Upper lobe of right lung (tissue), 1 donor: Measurements from ENCODE around the gene PMEPA1. TPM values are rescaled to one million over a fixed set of nuclear protein-coding genes. Genes with fewer than 3 reads are reported as not detected.

ENCODE experiments used
- ATAC-seq: fragments of 200-7000 bp; cut with Tn5 transposase; one replicate; pipeline ENCODE4 v1.9.1; 2020; ENCODE audit warnings: mild to moderate bottlenecking, moderate library complexity
- DNase-seq: peaks from one replicate; pipeline ENCODE4 v3.0.0-alpha.2; 2020
- H3K27ac ChIP-seq: fragments of 200-600 bp; one replicate; pipeline ENCODE4 v1.8.0; 2022
- H3K27me3 ChIP-seq: fragments of 200-600 bp; one replicate; pipeline ENCODE4 v1.8.0; 2022; ENCODE audit warnings: mild to moderate bottlenecking
- H3K36me3 ChIP-seq: fragments of 200-600 bp; one replicate; pipeline ENCODE4 v1.8.0; 2022
- H3K4me1 ChIP-seq: fragments of 200-600 bp; one replicate; pipeline ENCODE4 v1.8.0; 2022
- H3K4me3 ChIP-seq: fragments of 200-600 bp; one replicate; pipeline ENCODE4 v1.8.0; 2022; ENCODE audit warnings: mild to moderate bottlenecking
- H3K9me3 ChIP-seq: fragments of 200-600 bp; one replicate; pipeline ENCODE4 v1.8.0; 2022
- intact Hi-C: fragments of 100-400 bp; cut with DNase I; formaldehyde crosslinking; loops from one replicate; pipeline ENCODE4 v1.11.0; 2022
- total RNA-seq: library from RNA; stranded (reverse); fragmentation: NEBNext Ultra II Directional; extraction: Animal tissue kit (Norgen Biotek cat#: 25700); gene quantifications from one replicate; pipeline ENCODE4 v1.2.1, GENCODE V29; 2021
- TF ChIP-seq, protein P1 (sequence below): fragments of 200-600 bp; IDR thresholded peaks from one replicate; pipeline ENCODE4 v1.8.0; 2022; ENCODE audit warnings: antibody characterized with exemption
- donor health status: DM: no; HTN: yes; CAD: no; lungs with severe emphysema.

Gene PMEPA1
- total RNA-seq, 1 donor from 2014 or later = 49.1 TPM

GRCh38 chr20:57615445-57615811 lies 94.4 kb downstream of the PMEPA1 start:
- Histone ChIP-seq H3K9me3 (no peaks in the 10 kb centered on the region), H3K27ac (no peak overlapping the region), H3K4me1 (peaks cover 5% of the 10 kb centered on the region), H3K27me3 (no peaks in the 10 kb centered on the region), H3K4me3 (no peak overlapping the region), H3K36me3 (no peaks in the 10 kb centered on the region)
- DNase-seq (no peak), ATAC-seq (no peak)
- intact Hi-C loops = no loop called here
- TF ChIP-seq, protein P1, sequence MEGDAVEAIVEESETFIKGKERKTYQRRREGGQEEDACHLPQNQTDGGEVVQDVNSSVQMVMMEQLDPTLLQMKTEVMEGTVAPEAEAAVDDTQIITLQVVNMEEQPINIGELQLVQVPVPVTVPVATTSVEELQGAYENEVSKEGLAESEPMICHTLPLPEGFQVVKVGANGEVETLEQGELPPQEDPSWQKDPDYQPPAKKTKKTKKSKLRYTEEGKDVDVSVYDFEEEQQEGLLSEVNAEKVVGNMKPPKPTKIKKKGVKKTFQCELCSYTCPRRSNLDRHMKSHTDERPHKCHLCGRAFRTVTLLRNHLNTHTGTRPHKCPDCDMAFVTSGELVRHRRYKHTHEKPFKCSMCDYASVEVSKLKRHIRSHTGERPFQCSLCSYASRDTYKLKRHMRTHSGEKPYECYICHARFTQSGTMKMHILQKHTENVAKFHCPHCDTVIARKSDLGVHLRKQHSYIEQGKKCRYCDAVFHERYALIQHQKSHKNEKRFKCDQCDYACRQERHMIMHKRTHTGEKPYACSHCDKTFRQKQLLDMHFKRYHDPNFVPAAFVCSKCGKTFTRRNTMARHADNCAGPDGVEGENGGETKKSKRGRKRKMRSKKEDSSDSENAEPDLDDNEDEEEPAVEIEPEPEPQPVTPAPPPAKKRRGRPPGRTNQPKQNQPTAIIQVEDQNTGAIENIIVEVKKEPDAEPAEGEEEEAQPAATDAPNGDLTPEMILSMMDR = no peak

GRCh38 chr20:57614490-57615444 lies 95.0 kb downstream of the PMEPA1 start:
- Histone ChIP-seq H3K27me3 (no peaks in the 10 kb centered on the region), H3K36me3 (no peaks in the 10 kb centered on the region), H3K9me3 (no peaks in the 10 kb centered on the region), H3K27ac (no peak overlapping the region), H3K4me1 (peaks cover 4% of the 10 kb centered on the region), H3K4me3 (no peak overlapping the region)
- TF ChIP-seq, protein P1 = no peak
- intact Hi-C loops = no loop called here
- DNase-seq (no peak), ATAC-seq (no peak)

DNA sequence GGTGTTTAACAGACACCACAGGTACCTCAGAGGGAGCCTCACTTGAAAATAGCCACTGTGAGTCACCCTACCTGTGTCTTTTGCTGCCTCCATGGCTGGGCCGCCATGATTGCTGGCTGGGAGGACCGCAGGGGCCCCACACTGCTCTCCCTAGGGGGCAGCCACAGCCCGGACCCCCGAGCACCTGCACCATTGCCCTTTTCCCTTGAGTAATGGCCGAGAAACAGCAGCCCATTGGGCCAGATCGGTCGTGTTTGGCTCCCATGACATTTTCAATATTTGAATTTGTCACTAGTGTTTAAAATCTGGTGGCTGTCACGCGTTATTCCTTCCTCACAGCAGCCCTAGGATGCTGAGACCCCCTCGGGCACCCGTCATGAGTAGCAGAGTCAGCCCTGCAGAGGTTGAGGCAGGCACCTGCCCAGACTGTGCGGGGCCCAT lies 96.3 kb downstream of the PMEPA1 start:
- TF ChIP-seq, protein P1 = no peak
- Histone ChIP-seq H3K27ac (no peak overlapping the region), H3K4me3 (no peak overlapping the region), H3K4me1 (peaks cover 4% of the 10 kb centered on the region), H3K9me3 (no peaks in the 10 kb centered on the region), H3K27me3 (no peaks in the 10 kb centered on the region), H3K36me3 (no peaks in the 10 kb centered on the region)
- no peak for ATAC-seq
- no peak for DNase-seq
- intact Hi-C loops = no loop called here

DNA sequence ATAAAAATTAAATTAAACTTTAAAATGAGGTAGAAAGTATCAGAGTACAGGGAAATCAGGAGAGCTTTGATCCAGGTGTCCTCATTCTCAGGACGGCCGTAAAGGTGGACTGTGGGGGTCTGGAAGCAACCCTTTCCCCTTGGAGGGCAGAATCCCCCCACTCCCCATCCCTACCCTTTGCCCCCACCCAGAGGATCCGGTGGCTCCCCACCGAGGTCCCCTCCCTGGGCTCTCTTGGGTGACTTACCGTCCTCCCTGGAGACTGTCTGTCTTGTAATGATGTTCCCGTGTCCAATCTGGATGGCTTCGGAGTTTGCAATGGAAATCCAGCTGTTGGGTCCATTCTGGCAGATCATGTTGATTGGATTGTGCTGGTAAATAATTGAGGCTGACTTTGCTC lies 96.9 kb downstream of the PMEPA1 start:
- Histone ChIP-seq H3K4me3 (no peak overlapping the region), H3K27ac (no peak overlapping the region), H3K36me3 (no peaks in the 10 kb centered on the region), H3K9me3 (no peaks in the 10 kb centered on the region), H3K4me1 (peaks cover 4% of the 10 kb centered on the region), H3K27me3 (no peaks in the 10 kb centered on the region)
- ATAC-seq = no peak
- TF ChIP-seq, protein P1 = no peak
- intact Hi-C loops = no loop called here
- DNase-seq = no peak

DNA sequence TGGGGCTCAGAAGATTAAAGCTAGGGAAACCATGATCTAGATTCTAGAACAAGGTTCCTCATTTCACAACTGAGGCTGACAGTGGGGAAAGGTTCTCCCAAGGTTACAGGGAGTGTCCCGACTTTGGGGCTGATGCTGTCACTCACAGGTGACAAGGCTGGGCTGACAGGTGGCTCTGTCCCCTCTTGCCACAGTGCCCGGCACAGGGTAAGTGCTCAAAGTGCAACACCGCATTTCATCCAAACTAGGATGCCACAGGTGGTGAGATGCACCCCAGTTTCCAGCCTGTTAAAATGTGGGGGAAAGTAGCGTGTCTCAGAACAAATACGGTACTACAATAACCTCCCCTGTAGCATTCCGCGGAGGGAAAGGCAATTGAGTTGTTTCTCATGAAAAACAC lies 97.4 kb downstream of the PMEPA1 start:
- no peak for DNase-seq
- Histone ChIP-seq H3K27me3 (no peaks in the 10 kb centered on the region), H3K4me1 (no peaks in the 10 kb centered on the region), H3K27ac (no peak overlapping the region), H3K36me3 (no peaks in the 10 kb centered on the region), H3K9me3 (no peaks in the 10 kb centered on the region), H3K4me3 (no peak overlapping the region)
- intact Hi-C loops = no loop called here
- no peak for ATAC-seq
- TF ChIP-seq, protein P1 = no peak
